Activated T-helper 9 cell treated with anti-CD3 and anti-CD28 coated beads, Interleukin-2, amount 50 U/mL, for 16 hours (primary cell): ENCODE data around the gene STK10.

Experiments
- DNase-seq: peaks from one replicate; pipeline ENCODE4 v3.0.0-alpha.2; 2020; ENCODE audit warnings: low read depth

STK10 gene

DNA sequence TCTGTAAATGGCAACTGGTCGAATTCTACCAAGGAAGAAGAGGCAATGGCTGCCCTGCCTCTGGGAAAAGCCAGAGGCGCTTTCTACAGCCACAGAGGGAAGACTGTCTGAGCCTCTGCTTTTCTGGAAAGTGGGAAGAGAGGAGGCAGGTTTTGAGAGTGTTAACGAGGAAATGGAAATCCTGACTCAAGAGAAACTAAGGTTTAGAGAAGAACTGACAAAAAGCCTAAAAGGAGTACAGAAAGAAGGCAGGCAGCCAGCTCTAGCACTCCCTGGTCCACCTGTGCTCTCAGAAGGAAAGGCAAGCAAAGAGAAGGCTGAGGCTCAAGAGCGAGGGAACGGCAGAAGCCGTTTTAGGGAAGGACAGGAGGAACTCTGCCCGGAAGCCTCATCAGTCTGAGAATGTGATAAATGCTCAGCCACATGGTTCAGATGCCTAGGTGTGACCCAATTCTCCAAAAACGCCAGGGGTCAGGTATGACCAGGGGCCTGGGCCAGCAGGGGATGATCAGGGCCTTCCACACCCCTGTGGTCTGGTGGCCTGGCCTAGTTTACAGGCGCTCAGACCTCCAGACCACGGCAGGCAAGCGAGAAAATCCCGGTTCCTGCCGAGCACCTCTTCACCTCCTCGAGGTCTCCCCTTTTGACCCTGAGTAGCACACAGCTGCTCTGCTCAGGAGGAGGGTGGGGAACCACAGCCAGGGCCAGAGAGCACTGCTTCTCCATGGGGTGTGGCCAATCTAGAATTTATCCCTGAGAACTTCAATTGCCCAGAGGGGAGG, 101.6 kb downstream of the STK10 start:
- no peak for DNase-seq

GRCh38 chr5:172085738-172086137, 102.3 kb downstream of the STK10 start:
- no peak for DNase-seq

DNA sequence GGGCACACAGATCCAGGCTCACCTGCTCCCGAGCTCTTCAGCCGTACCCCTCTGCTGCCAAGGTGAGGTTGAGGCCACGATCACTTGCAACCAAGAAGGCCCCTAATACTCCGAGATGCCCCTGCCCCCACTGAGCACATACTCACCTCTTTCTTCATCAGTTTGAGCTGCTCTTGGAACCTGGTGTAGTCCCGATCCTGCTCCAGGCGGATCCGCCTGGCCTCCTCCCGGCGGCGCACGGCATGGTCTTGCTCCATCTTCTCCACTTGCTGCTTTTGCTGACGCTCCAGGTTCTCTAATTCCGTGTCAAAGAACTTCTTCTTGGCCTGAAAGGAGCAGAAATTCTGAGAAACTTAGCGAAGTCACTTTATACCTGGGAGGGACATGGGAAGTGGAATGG, 105.8 kb downstream of the STK10 start:
- DNase-seq = no peak

DNA sequence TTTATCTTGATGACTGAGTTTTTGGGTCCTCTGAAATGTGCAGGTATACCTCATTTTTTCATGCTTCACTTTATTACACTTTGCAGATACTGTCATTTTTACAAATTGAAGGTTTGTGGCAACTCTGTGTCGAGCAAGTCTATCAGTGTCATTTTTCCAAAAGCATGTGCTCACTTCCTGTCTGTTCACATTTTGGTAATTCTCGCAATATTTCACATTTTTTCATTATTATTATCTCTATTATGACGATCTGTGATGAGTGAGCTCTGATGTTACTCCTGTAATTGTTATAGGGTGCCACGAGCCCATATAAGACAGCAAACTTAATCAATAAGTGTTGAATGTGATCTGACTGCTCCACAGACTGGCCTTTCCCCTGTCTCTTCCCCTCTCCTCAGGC, 108.1 kb downstream of the STK10 start:
- no peak for DNase-seq

DNA sequence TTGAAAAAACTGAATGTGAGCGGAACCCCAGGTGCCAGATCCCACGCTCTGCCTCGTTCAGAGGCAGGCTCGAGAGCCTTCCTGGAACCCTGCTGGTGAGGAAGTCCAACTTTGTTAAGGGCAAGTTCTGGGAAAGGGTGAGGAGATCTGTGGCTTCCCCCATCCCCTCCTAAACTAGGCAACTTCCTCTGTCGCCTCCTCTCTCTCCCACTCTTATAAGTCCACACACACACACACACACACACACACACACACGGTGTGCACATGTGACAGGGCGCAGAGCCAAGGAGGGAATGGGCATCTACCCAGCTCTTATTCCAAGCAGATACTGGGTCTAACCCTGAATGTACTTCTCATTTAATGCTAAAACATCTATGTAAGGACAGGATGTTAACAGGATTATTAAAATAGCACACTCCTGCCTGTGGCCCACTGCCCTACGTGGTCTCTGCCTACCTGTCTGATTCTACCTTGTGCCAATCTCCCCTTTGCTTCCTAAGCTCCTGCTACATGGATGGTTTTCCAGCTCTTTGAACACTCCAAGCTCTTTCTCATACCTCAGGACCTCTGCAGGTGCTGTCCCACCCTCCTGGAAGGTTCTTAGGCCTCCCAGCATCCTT, 109.2 kb downstream of the STK10 start:
- no peak for DNase-seq

DNA sequence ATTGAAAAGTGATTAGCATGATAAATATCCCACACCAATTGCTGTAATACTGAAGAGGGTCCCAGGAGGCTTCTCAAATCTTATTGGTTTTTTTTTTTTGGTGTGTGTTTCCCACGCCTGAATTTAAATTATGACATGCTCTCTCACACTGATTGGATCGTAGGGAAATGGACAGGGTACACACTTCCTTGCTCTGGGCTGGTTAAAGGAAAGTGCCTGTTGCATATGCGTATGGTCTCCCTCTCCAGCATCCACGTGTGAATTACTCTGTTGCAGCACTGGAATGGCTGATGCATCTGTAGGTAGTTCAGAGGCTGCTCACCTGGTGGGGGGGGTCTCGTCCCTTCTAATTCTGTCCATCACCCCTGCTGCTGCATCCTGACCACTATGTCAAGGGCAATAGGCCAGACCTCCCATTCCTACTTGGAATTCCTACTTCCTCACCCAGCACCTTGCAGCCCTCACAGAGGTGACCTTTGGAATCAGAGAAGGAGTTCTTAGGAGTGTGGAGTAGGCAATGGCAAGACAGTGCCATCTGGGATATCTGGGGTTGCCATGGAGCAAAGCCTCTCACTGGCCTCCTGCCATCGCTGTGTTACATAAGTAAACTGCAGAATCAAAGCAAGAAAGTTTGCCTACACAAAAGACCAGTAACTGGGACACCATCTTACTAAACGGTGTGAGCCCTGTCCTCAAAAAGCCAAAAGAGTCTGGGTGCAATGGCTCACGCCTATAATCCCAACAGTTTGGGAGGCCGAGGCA, 110.2 kb downstream of the STK10 start:
- no peak for DNase-seq

GRCh38 chr5:172076761-172077244, 111.2 kb downstream of the STK10 start:
- no peak for DNase-seq

DNA sequence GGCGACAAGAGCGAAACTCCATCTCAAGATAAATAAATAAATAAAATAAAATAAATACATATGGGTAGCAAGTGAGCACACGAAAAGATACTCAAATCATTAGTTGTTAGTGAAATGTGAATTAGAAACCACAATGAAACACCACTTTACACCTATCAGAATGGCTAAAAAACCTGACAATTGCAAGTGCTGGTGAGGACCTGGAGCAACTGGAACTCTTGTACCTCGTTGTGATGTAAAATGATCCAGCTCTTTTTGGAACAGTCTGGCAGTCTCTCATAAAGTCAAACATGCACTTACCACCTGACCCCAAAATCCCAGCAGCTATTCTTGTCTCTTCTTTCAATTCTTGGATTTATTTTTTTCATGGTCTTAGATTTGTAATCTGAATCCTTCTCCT, 112.4 kb downstream of the STK10 start:
- no peak for DNase-seq

GRCh38 chr5:172074896-172075295, 113.1 kb downstream of the STK10 start:
- DNase-seq = no peak

DNA sequence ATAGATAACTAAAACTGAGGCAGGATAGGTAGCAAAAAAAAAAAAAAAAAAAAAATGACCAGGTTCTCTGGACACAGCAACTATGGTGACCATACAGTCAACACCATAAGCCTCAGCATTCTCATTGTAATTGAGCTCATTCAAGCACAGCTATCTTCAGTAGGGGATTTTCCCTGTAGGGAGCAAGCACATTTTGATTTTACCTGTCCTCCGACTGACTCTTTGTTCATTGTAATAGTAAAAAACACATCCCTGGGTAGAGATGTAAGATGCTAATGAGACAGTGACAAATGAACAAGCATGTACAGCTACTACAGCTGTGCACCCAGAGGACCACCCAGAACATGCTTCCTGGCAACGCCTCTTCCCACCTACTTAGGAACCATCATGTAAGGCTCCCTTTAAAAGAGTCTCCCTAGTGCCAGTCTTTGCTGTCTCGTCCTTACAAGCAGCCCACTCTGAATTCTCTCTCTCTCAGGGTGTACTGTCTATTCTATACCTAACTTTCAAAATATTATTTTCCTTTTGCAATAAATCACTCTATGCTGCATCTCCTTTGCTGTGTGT, 116.6 kb downstream of the STK10 start:
- no peak for DNase-seq

DNA sequence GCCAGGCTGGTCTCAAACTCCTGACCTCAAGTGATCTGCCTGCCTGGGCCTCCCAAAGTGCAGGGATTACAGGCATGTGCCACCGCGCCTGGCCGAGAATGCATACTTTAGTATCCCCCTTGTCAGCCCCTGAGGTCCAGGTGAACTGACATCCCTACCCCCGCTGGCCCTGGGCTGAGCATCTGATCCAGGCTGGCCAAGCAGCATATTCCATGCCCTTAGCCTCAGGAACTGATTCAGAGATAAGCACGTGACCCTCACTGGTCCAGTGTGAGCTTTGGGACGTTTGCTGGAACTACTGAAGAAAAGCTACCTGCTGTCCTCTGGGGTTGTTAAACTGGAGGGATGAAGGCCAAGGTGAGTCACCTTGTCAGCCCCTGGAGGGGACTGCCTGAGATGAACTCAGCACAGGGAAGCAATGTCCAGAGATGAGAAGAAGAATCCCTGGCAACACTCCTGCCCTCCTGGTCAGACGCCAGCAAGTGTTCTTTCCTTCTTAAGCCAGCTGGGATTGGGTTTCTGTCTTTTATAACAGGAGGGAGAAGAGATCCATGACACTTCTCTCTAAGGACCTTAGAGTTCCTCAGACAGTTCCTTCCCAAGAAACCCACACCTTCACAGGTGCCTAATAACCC, 122.5 kb downstream of the STK10 start:
- DNase-seq = no peak

DNA sequence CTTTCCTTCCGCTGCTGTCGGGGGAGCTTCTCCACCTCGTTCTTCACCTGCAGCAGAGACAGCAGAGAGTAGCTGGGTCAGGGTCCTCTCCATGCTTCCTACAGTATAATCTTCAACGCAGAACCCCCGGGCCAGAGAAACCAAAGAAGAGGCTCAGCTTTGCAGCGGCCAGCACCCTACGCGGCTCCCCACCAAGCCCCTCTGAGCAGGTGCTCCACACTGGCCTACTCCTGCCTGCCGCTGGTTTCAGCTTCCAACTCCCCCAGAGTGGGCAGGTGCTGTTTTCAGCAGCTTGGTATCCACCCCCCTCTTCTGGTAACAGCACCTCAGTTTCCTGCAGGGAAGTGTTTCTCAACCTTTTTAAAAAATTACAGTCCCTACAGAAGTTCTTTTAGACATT, 123.3 kb downstream of the STK10 start:
- DNase-seq = no peak

- no peak for DNase-seq
Measured at GRCh38 chr5:172064358-172064757, 123.7 kb downstream of the STK10 start.

DNA sequence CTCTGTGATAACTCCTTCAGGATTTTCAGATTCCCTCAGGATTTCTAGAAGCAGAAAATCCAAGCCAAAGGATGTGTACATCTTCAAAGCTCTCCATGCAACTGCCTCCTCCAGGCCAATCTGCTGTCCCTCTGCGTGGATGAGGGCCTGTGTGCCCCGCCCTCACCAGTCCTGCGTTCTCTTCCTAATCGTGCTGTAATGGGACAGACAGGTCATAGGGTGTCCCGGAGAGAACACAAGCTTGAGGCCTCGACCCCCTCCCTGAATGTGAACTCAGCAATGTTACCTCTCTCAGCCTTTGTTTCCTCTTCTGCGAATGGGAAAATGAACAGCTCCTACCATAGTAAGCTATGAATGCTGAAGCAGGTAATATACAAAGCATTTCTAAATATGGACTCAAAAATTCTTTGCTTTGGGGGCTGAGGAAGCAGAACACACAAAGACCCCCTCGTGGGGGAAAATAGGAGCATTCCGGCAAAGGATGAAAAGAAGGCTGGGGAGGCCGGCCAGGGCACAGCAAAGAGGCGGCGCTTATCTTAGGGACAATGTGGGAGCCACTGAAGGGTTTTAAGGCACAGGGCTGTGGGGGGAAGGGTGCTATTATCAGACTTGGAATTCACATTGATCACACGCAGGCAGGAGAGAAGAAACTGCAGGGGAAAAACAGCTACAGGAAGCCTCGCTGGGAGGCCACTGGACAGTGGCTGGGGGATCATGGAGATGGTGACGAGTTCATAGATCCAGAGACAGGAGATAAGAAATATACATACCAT, 124.4 kb downstream of the STK10 start:
- DNase-seq = no peak

- no peak for DNase-seq
Measured at GRCh38 chr5:172059661-172060100, 128.3 kb downstream of the STK10 start.

GRCh38 chr5:172058088-172058487, 129.9 kb downstream of the STK10 start:
- DNase-seq = no peak

- DNase-seq = no peak
Measured at GRCh38 chr5:172055996-172056395, 132.0 kb downstream of the STK10 start.

DNA sequence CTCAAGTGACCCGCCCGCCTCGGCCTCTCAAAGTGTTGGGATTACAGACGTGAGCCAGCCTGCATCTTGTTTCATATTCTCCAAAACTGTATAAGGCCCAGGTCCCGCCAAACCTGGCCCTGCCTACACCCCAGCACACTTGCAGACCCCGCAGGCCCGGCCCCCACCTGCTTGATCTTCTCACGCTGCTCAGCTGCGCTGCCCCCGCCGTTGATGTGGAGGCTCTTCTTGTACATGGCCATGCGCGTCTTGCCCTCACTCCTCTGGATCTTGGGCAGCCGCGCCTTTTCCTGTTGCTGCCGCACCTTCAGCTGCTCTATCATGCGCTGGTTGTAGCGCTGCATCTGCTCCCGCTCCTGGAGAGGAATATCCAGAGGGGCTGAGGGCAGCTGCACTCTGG, 132.6 kb downstream of the STK10 start:
- no peak for DNase-seq

- DNase-seq = no peak
Measured at GRCh38 chr5:172054611-172055153, 133.3 kb downstream of the STK10 start.

DNA sequence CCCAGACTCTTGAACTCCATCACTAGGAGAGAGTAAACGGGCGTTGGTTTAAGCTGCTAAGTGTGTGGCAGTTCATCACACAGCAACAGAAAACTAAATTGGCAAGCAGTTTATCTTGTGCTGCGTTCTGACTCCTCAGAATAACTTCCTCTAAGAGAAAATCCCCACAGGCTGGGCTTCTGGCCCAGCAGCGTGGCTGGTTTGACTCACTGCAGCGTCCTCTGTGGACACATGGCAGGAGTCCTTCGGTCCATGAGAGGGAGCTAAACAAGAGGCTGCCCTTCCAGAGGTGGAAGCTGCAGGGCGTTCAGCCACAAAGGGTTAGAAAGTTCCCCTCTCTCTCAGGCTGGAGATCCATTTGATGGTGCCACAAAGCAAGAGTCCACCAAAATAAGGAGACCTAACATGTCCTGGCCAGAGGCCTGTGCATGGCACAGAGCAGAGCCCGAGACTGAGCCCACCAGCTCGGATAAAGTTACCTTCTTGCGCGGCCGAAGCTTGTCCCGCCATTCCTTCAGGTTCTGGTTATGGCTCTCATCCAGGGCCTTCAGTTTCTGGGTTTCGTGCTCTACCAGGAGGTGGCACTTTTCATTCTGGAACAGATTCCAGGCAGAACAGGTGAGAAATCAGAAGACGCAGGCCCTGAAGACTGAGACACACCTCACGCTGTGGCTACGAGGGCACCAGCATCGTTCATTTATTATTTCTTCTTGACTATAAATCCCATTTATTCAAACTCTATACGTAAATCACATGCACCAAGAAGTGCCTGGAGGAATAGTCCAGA, 135.4 kb downstream of the STK10 start:
- DNase-seq = no peak
